SW480 (cell line): Measurements from ENCODE around the gene GALNT10.
A peak's percentile ranks its signal among the peaks of the same experiment; 100 is the strongest.

Experiments used
- DNase-seq: peaks from one replicate; pipeline ENCODE4 v3.0.0-alpha.2; 2016; ENCODE audit warnings: low spot score

Gene GALNT10

DNA sequence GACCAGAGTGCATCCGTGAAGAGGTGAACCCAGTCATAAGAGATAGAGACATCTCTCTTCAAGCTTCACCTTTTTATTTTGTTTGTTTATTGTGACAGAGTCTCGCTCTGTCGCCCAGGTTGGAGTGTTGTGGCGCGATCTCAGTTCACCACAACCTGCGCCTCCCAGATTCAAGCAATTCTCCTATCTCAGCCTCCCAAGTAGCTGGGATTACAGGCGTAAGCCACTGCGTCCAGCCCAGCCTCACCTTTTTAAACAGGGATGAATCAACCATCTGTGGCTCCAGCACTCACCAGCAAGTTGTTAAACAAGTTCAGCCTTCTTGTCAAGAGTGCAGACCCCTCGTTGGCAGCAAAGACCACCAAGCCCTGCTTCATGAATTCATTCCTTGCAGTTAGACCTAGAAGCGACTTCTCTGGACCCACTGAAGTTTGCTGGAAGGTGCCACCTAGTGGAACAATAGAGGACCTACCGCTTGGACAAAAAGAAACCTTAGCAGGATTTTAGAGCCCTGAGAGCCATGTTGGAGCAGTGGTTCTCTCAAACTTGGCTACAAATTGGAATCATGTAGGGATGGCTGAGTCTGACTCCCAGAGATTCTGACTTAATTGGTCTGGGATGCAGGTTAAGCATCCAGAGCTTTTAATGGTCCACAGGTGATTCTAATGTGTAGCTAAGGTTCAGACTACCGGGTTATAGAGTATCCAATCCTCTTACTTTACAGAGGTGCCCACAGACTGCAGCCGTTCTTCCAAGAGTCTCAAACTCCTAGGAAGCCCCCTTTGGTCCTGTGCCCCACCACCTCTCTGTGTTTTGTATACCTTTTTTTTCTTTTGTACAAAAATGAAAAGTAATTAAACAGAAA lies 10.5 kb upstream of the GALNT10 start:
- DNase-seq, result peak; percentile 77

DNA sequence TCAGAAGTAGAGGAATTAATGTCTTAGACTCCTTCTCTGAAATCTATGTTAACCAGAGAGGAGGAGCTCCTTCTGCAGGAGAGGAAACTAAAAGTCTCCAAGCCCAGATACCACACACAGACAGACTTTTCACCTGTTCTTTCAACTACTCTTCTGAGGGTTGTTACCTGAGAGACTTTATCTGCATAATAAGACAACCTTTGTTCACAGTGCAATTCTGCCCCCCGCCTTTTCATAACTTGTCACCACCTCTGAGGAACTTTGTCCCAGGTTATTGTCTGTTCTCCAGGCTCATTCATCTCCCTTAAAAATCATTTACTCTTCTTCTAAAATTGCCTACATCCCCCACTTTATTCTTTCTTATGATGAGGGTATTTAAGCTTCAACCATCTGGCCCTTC lies 9.4 kb upstream of the GALNT10 start:
- DNase-seq, result no peak

DNA sequence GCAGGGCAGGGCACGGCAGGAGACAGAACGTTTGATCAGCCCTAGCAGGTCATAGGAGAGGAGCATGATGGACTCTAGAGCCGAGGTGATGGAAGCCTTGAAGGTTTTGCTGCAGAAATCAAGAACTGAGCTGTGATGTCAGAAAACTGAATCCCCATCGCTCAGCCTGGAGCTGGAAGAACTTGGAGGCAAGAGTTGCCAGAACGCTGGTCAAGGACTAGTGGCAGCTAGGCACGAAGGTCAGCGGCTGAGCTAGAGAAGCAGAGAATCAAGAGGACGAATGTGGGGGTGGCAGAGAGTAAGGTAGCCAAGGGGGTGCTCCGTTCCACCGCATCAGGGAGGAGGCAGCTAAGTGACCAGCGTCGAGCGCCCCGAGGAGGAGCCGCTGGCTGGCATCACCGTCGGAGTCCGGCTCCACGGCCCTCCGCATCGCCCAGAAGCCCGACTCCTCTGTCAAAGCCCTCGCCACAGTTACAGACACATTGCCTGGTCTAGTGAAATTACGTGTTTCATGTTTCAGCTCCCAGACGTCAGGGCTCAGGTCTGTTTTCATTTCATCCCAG lies 1.2 kb upstream of the GALNT10 start:
- DNase-seq, result no peak

DNA sequence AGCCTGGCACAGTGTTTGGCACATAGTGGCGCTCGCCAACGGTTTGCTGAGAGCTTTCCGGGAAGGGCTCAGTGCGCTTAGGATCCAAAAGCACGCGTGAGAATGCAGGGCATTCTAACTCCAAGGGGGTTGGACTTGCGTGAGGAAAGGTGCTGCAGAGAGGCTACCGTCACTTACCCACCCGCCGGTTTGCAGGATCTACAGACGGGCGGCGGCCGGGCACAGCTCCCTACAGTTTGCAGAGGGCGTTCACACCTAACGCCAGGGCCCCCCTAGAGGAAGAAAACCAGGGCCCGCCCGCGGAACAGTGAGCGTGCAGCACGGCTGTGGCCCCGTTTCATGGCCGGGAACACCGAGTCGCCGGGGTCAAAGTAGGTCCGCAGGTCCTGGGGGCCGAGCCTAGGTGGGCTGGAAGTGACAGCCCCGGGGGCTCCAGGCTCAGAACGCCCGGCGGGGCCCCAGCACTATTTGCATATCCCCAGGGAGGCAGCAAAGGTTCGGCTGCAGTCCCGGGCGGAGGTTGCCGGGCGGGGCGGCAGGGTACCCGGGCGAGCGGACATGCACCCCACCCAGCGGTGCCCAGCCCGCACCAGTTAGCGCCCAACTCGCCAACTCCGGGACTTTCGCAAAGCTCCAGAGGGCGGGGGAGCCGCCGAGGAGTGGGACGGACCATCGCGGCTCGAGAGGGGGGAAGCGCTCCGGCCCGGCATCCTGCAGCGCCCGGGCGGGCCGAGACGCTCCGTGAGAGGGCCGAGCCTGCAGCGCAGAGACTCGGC lies 526 bp upstream of the GALNT10 start:
- DNase-seq, result peak; percentile 77

DNA sequence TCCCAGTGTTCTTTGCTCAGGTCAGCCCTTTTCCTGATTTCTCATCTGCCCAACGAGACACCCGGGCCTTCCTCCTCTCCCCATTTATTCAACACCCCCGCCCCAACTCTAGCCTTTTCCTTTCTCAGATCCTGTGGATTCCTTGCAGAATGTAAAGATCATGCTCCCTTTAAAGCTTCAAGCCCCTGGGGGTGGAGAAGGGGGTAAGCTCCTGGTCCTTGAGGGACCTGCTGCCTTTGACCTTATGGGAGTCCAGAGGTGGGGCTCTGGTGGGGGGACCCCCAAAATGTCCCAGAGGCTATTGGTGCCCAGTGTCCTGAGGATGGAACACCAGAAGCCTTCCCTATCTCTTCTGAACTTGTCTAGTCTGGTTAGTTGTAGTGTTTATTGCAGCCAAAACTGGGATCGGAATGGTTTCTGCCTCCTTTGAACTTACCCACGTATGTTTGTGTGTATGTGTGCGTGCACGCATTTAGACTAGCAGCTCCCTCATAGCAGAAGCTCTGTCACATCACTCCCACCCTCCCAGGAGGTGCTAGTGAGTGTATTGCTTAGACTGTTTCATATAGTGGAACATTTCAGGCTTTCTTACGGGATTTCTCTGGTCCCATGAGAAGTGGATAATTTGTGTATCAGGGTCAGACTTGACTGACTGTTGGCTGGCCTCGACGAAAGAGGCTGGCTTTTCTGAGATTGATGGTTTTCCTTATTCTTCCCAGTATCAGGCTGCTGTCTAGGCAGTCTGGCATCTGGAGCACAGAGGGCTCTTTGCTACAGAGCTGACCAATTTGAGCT lies 1.1 kb downstream of the GALNT10 start:
- no peak for DNase-seq

DNA sequence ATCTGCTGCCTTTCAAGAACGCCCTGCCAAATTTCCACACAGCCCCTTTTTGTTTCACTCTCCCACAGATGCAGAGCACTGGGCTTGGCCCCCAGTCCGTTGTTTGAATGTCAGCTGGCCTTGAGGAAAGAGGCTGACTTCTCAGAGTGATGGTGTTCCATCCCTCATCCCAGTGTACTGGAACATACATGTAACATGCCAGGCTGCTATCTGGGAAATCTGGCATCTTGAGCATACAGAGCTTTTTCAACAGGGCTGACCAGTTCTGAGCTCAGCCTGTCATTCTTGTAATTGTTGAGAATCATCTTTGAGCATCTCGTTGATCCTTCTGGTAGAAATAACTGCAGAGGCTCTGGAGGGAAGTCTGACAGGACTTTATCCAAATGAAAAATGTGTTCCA lies 2.8 kb downstream of the GALNT10 start:
- DNase-seq, result no peak

DNA sequence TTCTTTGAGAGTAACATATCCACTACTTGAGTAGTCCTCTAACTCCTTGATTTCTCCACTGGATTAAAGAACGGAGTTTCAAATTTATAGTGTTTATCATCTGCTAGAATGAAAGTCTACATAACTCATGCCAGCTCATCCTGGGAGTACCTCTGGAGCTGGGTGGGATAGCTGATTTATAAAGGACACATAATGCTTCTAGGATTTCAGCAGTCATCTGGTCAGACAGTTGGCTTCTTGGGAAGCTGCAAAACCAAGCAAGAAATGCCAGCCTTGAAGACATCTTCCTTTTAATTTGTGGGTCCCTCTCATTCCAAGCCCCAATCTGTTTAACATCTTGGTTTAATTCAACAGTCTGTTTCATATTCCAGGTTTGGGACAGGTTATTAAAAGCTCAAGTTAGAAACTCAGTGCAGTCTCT lies 3.2 kb downstream of the GALNT10 start:
- no peak for DNase-seq

DNA sequence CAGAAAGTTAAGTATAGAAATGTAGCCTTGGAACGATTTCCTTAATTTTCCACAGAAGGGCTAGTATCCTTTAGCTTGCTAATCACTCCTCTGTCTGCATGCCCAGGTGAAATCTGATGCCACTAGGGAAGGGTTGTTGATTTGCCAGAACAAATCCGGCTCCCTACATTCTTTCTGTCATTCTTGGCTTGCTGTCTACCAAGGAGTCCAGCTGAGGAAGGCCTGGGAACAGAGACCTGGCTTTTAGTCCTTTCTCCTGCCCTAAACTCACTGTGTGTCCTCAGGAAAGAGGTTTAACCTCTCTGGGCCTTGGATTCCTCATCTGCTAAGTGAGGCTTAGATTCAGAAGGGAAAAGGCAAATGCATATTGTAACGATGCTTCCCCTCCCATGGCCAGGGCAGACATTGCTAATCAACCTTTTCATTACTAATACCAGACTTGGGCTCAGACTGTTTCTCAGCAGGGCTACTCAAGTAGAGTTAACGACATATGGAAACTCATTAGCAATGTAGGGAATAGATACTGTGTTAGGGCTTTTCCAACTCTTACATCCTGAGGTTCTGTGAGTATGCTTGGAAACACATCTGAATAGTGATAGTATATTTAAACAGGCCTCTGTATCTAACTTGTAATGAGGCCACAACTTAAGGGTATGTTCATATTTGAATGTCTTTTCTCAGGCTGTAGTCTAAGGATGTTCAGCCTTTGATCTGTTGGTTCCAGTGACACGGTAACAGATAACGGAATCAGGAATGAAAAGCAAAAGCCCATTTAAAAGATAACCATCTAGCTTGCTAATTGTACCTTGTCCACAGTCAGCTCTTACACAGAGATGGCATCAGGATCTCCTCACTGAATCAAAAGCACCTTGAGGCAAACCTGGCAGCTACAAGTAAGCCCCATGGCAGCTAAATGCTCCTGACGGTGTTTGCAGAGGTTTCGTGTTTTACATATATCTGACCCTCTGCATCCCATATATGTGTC lies 4.1 kb downstream of the GALNT10 start:
- no peak for DNase-seq

DNA sequence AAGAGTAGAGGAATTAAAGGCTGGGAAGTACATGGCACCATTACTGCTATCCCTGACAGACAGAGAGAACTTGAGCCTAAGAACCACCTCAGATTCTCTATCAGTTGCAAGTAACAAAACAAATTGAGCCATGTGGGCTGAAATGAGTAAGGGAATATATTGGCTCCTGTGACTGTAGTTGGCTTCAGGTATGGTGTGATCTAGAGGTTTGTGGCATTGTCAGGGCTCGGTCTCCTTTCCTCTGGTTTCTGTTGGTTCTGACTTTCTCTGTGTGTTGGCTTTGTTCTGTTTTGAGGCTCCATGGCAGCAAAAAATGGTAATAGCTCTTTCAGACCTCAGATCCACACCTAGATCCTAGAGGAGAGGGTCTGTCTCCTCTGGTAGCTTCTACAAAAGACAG lies 5.7 kb downstream of the GALNT10 start:
- DNase-seq, result no peak

DNA sequence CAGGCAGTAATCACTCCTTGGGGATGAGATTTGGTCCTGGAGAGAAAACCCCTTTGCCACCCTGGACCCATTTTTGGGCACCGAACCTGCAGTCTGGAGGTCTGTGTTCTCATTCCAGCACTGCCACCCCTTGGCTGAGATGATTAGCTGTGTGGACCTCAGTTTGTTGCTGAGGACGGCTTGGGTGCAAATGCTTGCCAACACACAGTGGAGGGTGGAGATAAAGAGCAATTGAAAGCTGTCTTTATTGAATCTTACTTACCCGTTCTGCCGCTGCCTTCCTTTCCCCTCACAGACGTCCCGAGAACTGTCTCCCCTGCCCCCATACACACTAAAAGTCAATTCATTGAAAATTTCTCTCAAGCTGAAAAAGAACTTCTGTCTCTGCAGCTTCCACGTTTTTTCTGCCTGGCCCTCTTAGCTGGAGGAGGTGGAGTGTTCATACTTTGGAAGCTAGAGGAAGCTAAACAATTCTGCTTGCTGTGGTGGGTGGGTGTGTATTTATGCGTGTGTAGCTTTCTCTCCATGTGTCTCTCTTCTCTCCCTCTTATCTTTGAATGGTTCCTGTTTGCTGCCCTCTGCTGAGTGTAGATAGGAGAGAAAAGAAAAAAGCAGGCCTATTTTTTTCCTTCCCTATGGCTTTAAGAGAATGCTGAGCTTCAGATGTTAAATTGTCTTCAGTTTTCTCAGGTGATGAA lies 6.6 kb downstream of the GALNT10 start:
- DNase-seq, result peak; percentile 45

DNA sequence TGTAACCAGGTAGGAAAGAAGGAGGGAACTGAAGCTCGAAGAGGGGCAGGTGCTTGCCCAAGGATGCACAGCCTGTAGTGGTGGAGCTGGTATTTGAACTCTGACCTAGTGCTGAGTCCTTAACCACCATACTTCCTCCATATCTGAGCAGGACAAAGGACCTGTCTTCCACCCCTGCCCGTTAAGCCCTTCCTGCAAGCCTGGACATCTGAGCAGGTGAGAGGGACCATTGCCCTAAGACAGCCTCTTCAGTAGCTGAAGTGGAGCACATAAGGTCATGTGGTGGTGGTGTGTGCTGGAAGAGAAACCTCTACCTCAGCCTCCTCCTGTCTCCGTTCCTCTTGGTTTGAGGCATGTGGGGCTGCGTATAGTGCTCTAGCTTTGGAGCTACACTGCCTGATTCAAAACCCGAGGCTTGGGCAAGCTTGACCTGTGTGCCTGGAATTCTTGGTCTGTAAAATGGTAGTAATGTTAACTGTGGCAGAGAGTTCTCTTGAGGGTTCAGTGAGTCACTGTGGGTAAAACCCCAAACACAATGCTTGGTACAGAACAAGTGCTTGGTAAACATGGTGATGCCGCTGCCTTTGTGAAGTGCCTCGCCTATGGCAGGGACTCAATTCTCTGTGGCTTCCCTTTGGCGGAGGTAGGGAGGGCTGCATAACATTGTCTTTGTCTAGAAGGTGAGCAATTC lies 7.4 kb downstream of the GALNT10 start:
- DNase-seq, result peak; percentile 96

DNA sequence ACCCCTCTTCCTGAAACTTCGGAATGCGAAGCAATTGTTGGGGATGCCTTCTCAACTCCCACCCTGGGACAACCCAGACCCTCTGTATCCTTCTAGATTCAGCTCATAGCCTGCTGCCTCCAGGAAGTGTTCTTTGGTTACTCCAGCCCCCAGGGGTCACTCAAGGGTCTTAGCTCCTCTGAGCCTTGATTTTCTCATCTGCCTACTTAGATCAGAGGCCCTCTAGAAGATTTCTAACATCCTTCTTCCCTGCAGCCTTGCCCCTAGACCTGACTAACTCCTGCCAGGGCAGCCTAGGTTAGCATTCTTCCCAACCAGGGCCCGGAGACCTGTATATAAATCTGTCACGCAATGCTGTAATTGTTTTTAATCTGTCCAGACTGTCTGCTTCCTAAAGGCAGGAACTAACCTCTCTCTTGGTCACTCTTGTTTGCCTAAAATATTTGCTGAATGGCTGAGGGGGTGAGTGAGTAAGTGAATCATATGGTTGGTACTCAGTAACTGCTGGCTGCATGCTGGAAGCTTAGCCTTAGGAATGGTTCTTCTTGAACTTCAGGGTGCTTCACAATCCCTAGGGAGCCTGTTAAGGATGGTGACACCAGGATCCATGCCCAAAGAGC lies 8.2 kb downstream of the GALNT10 start:
- no peak for DNase-seq

DNA sequence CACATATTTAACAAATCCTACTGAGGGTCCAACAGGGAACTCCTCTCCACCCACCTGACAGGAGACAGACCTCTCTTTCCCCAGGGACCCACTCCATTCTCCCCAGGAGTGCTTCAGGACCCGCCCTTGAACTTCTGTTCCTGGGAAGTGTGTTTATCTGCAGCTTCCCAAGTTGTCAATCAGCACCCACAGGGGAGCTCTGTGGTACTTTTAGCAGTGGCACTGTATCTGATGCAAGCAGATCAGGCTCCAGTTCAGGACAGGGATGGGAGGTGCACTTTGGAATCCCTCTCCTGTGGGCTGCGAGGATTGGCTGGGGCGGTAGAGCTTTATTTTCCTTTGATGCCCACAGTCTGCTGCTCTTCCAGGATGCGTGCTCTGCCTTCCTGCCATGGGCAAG lies 8.7 kb downstream of the GALNT10 start:
- peak; percentile 55 for DNase-seq

DNA sequence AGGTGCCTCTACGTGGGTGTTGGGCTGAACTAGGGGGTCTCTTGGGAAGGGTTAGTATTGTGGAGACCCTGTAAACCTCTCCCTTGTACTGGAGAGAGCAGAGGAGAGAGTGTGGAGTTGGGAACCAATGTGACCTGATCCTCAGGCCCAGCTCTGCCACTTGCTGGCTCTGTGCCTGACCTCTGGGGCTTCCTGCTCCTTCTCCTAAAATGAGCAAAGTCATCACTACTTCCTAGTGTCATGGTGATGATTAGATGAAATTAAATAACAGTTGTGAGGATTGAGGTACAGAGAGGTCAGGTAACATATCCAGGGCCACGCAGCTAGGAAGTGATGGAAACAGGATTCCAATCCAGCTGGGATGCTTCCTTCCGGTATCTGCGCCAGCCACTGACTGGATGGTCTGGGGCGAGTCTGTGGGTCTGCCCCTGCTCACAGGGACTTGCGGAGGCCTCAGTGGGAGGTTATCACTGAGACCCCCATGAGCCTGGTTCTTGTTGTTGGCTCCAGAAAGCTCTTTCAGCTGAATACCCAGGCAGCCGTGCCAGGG lies 9.2 kb downstream of the GALNT10 start:
- no peak for DNase-seq

DNA sequence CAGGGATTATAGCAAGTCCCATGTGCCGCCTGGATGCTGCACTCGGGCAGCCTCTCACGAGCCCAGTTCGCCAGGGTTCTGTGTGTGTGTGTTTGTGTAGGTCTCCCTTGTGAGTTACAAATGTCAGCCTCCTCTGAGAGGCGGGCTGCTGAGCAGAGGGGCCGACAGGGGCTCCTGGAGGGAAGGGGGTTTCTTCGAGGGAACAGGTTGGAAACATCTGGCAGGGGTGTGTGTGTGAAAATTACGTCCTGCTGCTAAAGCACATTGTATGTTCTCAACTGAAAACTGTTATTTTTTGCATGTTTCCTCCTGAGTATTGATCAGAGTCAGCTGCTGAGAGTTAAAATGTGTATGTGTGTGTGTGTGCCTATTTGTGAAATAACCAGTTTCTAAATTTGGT lies 9.7 kb downstream of the GALNT10 start:
- no peak for DNase-seq

DNA sequence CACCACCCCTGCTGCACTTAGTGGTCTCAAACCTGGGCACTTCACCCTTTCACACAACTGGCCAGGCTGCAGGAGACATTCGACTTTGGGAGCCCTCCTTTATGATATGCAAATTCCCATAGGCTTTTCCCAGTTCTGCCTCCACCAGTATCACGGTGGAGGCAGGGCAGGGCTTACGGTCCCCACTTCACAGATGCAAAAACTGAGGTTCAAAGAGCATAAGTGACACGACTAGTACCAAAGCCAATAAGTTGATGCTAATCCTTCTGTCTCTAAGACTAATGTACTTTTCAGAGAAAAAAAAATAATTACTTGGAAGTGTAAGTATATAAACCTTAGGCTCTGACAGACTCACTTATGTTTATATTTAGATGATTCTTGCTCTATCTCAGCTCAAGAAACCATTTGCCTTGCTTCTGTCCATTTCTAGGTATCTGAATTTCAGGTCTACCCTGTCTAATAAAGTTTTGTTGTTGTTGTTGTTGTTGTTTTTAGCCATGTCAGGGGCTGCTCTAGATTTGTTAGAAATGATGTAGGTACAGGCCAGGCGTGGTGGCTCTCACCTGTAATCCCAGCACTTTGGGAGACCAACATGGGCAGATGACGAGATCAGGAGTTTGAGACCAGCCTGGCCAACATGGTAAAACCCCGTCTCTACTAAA lies 10.7 kb downstream of the GALNT10 start:
- no peak for DNase-seq

DNA sequence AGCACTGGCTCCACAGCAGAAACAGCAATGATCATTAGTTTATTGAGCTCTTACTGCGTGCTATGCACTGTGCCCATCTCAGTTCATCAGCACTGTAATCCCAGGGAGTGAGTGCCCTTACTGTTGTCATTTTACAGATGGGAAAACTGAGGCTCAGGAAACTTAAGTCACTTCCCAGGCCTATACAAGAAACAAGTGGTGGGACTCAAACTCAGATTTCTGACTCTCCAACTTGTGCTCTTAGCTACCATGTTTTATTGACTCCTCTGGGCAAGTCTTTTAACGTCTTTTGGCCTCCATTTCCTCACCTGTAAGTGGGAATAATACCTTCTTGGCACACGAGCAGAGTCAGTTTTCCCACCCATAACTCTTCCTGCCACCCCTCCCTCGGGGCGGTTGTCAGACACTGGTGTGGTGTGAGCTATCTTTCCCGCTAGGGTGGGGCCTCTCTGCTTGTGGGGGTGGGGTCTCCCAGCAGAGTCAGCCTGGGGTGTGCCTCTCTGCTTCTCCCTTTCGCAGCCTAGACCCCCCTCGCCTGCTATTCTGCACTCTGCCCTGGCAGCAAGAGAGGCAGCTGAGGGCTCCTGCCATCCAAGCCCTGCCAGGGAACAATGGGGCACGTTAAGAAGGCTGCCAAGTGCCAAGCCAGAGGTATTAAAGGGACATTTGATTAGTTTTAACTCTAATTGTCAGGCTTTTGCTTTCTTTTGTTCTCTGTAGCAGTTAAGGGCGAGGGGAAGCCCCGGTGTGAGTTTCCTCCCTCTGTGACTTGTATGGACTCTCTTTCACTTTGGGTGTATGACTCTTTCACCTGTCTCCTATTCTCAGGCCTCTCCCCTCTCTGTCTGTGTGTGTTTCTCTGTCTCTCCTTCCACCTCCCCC lies 12.1 kb downstream of the GALNT10 start:
- no peak for DNase-seq
